ENCODE measurements around the gene BCAS4.

BCAS4 gene

GRCh38 chr20:50903353-50904051 lies 108.6 kb downstream of the BCAS4 start:
- DNase-seq (ENCODE audit: low read depth): no peak
- in situ Hi-C loops (cut with HindIII; ENCODE audit: low sequenced_read_pairs): no loop called here
- TF ChIP-seq CTCF (IDR thresholded peaks at IDR 0.05; ENCODE audit: low read depth, low read length, missing control alignments): no peak
- no peak overlapping the region for H3K4me3 ChIP-seq (ENCODE audit: low read depth, low read length)

- DNase-seq (ENCODE audit: low read depth): no peak
- no peak for TF ChIP-seq CTCF (IDR thresholded peaks at IDR 0.05; ENCODE audit: low read depth, low read length, missing control alignments)
- in situ Hi-C loops (cut with HindIII; ENCODE audit: low sequenced_read_pairs): no loop called here
- H3K4me3 ChIP-seq (ENCODE audit: low read depth, low read length): no peak overlapping the region
Observed at GRCh38 chr20:50904067-50904570, 109.3 kb downstream of the BCAS4 start.

- DNase-seq (ENCODE audit: low read depth): no peak
- TF ChIP-seq CTCF (IDR thresholded peaks at IDR 0.05; ENCODE audit: low read depth, low read length, missing control alignments): no peak
- H3K4me3 ChIP-seq (ENCODE audit: low read depth, low read length): no peak overlapping the region
- in situ Hi-C loops (cut with HindIII; ENCODE audit: low sequenced_read_pairs): no loop called here
Observed at GRCh38 chr20:50909413-50909812, 114.6 kb downstream of the BCAS4 start.

GRCh38 chr20:50911030-50911429 lies 116.2 kb downstream of the BCAS4 start:
- TF ChIP-seq CTCF (IDR thresholded peaks at IDR 0.05; ENCODE audit: low read depth, low read length, missing control alignments): no peak
- DNase-seq (ENCODE audit: low read depth): no peak
- no peak overlapping the region for H3K4me3 ChIP-seq (ENCODE audit: low read depth, low read length)
- in situ Hi-C loops (cut with HindIII; ENCODE audit: low sequenced_read_pairs): no loop called here

GRCh38 chr20:50911716-50912115 lies 116.9 kb downstream of the BCAS4 start:
- no peak overlapping the region for H3K4me3 ChIP-seq (ENCODE audit: low read depth, low read length)
- in situ Hi-C loops (cut with HindIII; ENCODE audit: low sequenced_read_pairs): no loop called here
- TF ChIP-seq CTCF (IDR thresholded peaks at IDR 0.05; ENCODE audit: low read depth, low read length, missing control alignments): no peak
- DNase-seq (ENCODE audit: low read depth): no peak

- in situ Hi-C loops (cut with HindIII; ENCODE audit: low sequenced_read_pairs): no loop called here
- H3K4me3 ChIP-seq (ENCODE audit: low read depth, low read length): no peak overlapping the region
- no peak for TF ChIP-seq CTCF (IDR thresholded peaks at IDR 0.05; ENCODE audit: low read depth, low read length, missing control alignments)
- no peak for DNase-seq (ENCODE audit: low read depth)
Observed at GRCh38 chr20:50913690-50914375, 119.0 kb downstream of the BCAS4 start.
